ENCODE measurements around the gene OLFML1. TPM values are rescaled to one million over a fixed set of nuclear protein-coding genes. Genes with fewer than 3 reads are reported as not detected.

The OLFML1 gene
- total and polyA plus RNA-seq, 2 of the 8 experiments (the other 6 are each of a cell fraction or from before 2014, with no cell fraction given), result 0.24 TPM; not detected in 1

DNA sequence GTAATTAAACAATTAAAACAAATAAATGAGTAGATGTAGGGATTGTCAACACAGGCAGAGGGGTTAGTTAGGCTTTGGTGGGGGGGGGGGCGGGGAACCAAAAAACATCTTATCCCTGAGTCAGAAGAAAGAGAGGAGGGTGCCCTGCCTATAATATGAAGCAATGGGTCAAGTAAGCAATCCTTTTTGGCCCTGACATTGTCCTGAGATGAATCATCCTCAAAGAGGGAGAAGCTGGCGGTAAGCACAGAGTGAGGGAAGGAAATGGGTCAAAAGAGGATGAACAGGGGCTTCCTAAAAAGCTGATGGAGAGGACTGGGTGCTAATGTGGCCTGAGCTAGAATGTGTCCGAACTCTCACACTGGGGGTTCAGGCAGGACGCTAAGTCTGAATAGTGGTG lies 4.7 kb downstream of the OLFML1 start (continued):
- TF ChIP-seq, protein P1, sequence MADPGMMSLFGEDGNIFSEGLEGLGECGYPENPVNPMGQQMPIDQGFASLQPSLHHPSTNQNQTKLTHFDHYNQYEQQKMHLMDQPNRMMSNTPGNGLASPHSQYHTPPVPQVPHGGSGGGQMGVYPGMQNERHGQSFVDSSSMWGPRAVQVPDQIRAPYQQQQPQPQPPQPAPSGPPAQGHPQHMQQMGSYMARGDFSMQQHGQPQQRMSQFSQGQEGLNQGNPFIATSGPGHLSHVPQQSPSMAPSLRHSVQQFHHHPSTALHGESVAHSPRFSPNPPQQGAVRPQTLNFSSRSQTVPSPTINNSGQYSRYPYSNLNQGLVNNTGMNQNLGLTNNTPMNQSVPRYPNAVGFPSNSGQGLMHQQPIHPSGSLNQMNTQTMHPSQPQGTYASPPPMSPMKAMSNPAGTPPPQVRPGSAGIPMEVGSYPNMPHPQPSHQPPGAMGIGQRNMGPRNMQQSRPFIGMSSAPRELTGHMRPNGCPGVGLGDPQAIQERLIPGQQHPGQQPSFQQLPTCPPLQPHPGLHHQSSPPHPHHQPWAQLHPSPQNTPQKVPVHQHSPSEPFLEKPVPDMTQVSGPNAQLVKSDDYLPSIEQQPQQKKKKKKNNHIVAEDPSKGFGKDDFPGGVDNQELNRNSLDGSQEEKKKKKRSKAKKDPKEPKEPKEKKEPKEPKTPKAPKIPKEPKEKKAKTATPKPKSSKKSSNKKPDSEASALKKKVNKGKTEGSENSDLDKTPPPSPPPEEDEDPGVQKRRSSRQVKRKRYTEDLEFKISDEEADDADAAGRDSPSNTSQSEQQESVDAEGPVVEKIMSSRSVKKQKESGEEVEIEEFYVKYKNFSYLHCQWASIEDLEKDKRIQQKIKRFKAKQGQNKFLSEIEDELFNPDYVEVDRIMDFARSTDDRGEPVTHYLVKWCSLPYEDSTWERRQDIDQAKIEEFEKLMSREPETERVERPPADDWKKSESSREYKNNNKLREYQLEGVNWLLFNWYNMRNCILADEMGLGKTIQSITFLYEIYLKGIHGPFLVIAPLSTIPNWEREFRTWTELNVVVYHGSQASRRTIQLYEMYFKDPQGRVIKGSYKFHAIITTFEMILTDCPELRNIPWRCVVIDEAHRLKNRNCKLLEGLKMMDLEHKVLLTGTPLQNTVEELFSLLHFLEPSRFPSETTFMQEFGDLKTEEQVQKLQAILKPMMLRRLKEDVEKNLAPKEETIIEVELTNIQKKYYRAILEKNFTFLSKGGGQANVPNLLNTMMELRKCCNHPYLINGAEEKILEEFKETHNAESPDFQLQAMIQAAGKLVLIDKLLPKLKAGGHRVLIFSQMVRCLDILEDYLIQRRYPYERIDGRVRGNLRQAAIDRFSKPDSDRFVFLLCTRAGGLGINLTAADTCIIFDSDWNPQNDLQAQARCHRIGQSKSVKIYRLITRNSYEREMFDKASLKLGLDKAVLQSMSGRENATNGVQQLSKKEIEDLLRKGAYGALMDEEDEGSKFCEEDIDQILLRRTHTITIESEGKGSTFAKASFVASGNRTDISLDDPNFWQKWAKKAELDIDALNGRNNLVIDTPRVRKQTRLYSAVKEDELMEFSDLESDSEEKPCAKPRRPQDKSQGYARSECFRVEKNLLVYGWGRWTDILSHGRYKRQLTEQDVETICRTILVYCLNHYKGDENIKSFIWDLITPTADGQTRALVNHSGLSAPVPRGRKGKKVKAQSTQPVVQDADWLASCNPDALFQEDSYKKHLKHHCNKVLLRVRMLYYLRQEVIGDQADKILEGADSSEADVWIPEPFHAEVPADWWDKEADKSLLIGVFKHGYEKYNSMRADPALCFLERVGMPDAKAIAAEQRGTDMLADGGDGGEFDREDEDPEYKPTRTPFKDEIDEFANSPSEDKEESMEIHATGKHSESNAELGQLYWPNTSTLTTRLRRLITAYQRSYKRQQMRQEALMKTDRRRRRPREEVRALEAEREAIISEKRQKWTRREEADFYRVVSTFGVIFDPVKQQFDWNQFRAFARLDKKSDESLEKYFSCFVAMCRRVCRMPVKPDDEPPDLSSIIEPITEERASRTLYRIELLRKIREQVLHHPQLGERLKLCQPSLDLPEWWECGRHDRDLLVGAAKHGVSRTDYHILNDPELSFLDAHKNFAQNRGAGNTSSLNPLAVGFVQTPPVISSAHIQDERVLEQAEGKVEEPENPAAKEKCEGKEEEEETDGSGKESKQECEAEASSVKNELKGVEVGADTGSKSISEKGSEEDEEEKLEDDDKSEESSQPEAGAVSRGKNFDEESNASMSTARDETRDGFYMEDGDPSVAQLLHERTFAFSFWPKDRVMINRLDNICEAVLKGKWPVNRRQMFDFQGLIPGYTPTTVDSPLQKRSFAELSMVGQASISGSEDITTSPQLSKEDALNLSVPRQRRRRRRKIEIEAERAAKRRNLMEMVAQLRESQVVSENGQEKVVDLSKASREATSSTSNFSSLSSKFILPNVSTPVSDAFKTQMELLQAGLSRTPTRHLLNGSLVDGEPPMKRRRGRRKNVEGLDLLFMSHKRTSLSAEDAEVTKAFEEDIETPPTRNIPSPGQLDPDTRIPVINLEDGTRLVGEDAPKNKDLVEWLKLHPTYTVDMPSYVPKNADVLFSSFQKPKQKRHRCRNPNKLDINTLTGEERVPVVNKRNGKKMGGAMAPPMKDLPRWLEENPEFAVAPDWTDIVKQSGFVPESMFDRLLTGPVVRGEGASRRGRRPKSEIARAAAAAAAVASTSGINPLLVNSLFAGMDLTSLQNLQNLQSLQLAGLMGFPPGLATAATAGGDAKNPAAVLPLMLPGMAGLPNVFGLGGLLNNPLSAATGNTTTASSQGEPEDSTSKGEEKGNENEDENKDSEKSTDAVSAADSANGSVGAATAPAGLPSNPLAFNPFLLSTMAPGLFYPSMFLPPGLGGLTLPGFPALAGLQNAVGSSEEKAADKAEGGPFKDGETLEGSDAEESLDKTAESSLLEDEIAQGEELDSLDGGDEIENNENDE (IDR thresholded peaks at IDR 0.05; ENCODE audit: insufficient replicate concordance, low read length), result no peak
- TF ChIP-seq, protein P2, sequence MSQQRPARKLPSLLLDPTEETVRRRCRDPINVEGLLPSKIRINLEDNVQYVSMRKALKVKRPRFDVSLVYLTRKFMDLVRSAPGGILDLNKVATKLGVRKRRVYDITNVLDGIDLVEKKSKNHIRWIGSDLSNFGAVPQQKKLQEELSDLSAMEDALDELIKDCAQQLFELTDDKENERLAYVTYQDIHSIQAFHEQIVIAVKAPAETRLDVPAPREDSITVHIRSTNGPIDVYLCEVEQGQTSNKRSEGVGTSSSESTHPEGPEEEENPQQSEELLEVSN (IDR thresholded peaks at IDR 0.05), result no peak
- TF ChIP-seq ZNF274 (IDR thresholded peaks at IDR 0.05; ENCODE audit: borderline replicate concordance, extremely low read depth, low read length) (no peak), KDM4A (IDR thresholded peaks at IDR 0.05; ENCODE audit: low read depth, low read length, severe bottlenecking) (no peak), CHD1 (IDR thresholded peaks at IDR 0.05; ENCODE audit: low read depth, low read length) (no peak)
